ENCODE results near the gene LDLRAD4. TPM values are rescaled to one million over a fixed set of nuclear protein-coding genes. Genes with fewer than 3 reads are reported as not detected.

Gene LDLRAD4
- total RNA-seq, 4 donors from 2014 or later: 20.4 to 40.4 (median 35.3) TPM

- H3K9me3 ChIP-seq: no peaks in the 10 kb centered on the region
- H3K4me1 ChIP-seq: peaks cover 26 to 45% (median 34%) of the 10 kb centered on the region in 4 donors
- intact Hi-C loops (cut with DNase I): no loop called here
- no peaks in the 10 kb centered on the region for H3K27me3 ChIP-seq
- TF ChIP-seq EP300 (IDR thresholded peaks at IDR 0.05) (no peak), CTCF (IDR thresholded peaks at IDR 0.05) (no peak), POLR2A (IDR thresholded peaks at IDR 0.05; ENCODE audit: low read depth) (no peak), POLR2AphosphoS5 (IDR thresholded peaks at IDR 0.05) (no peak)
- no peak overlapping the region for H3K4me3 ChIP-seq
- no peaks in the 10 kb centered on the region for H3K36me3 ChIP-seq
- no peak for DNase-seq (ENCODE audit: extremely low spot score)
- 91% methylated on average over 17 of the region's 17 CpGs for WGBS
- H3K27ac ChIP-seq (replicated peaks in 1 of 4): no peak overlapping the region
Observed at GRCh38 chr18:13300796-13301195, 82.2 kb downstream of the LDLRAD4 start.

- peaks cover 26 to 45% (median 37%) of the 10 kb centered on the region in 4 donors for H3K4me1 ChIP-seq
- no peaks in the 10 kb centered on the region for H3K9me3 ChIP-seq
- TF ChIP-seq CTCF (IDR thresholded peaks at IDR 0.05): no peak
- TF ChIP-seq EP300 (IDR thresholded peaks at IDR 0.05): no peak
- no peak for TF ChIP-seq POLR2A (IDR thresholded peaks at IDR 0.05; ENCODE audit: low read depth)
- no peak for TF ChIP-seq POLR2AphosphoS5 (IDR thresholded peaks at IDR 0.05)
- no peaks in the 10 kb centered on the region for H3K36me3 ChIP-seq
- intact Hi-C loops (cut with DNase I): no loop called here
- H3K27ac ChIP-seq (replicated peaks in 1 of 4): no peak overlapping the region
- H3K27me3 ChIP-seq: no peaks in the 10 kb centered on the region
- WGBS: 49% methylated on average over 6 of the region's 6 CpGs
- DNase-seq (ENCODE audit: extremely low spot score): no peak
- no peak overlapping the region for H3K4me3 ChIP-seq
Observed at GRCh38 chr18:13302040-13302439, 83.5 kb downstream of the LDLRAD4 start.

GRCh38 chr18:13302457-13303225 lies 84.1 kb downstream of the LDLRAD4 start:
- WGBS: 45% methylated on average over 7 of the region's 8 CpGs
- intact Hi-C loops (cut with DNase I): no loop called here
- peaks cover 26 to 45% (median 37%) of the 10 kb centered on the region in 4 donors for H3K4me1 ChIP-seq
- no peaks in the 10 kb centered on the region for H3K36me3 ChIP-seq
- no peak overlapping the region for H3K4me3 ChIP-seq
- H3K9me3 ChIP-seq: no peaks in the 10 kb centered on the region
- H3K27ac ChIP-seq (replicated peaks in 1 of 4): no peak overlapping the region
- TF ChIP-seq POLR2AphosphoS5 (IDR thresholded peaks at IDR 0.05): no peak
- TF ChIP-seq CTCF (IDR thresholded peaks at IDR 0.05): no peak
- no peak for TF ChIP-seq POLR2A (IDR thresholded peaks at IDR 0.05; ENCODE audit: low read depth)
- no peak for TF ChIP-seq EP300 (IDR thresholded peaks at IDR 0.05)
- no peak for DNase-seq (ENCODE audit: extremely low spot score)
- no peaks in the 10 kb centered on the region for H3K27me3 ChIP-seq

DNA sequence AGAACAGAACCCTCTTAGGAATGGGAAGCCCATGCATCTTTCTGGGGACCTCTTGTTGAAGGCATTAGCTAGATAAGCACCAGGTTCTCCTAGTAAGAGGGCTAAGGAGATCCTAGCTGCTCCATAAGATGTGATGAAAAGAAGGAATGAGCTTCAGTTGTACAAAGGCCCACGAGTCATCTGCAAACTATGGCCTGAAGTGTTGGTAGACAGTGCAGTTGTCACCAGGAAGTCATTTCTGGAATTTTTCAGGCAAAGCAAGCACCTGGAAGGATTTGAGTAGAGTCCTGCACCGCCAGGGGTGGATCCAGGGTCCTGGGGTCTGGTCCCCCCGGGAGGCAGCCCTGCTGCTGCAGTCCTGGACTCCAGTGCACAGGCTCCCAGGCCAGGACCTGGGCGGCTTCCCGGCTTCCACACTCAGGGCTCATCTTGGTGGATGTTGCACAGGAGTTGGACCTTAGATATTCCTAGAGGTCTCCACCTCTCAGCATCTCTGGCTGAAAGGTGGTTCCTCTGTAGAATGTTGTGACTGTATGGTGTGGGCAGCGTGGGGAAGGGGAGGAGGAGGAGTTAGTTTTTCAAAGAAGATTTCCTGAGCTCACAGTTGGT lies 85.3 kb downstream of the LDLRAD4 start:
- 95% methylated on average over 6 of the region's 6 CpGs for WGBS
- no peaks in the 10 kb centered on the region for H3K9me3 ChIP-seq
- intact Hi-C loops (cut with DNase I): no loop called here
- peaks cover 26 to 41% (median 36%) of the 10 kb centered on the region in 4 donors for H3K4me1 ChIP-seq
- DNase-seq (ENCODE audit: extremely low spot score): no peak
- H3K36me3 ChIP-seq: no peaks in the 10 kb centered on the region
- no peaks in the 10 kb centered on the region for H3K27me3 ChIP-seq
- H3K4me3 ChIP-seq: no peak overlapping the region
- H3K27ac ChIP-seq (replicated peaks in 1 of 4): no peak overlapping the region
- TF ChIP-seq CTCF (IDR thresholded peaks at IDR 0.05): no peak
- no peak for TF ChIP-seq POLR2A (IDR thresholded peaks at IDR 0.05; ENCODE audit: low read depth)
